NK-92 treated with Interleukin-12 subunit alpha and Interleukin-12 subunit beta, amount 100 ng/mL, for 24 hours (cell line): Measurements from ENCODE around the gene NCAPH2.

Experiments
- DNase-seq: peaks from one replicate; lab custom pipeline; 2025; lab: John Stamatoyannopoulos, UW

Gene NCAPH2

DNA sequence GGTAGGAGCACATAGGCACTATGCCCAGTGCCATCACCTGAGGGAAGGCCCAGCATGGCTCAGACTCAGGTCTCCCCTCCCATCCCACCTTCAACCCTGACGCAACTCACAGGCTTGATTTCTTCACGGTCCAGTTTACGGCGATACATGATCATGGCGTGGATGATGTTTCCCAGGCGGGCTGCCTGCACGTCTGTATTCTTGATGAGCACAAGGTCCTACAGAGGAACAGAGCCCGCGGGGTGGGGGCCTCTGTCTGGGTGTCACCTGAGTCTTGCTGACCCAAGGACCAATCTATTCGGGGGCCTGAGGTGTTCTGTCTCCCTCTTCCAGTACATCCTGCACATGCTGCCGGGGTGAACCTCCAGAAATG lies 66.3 kb downstream of the NCAPH2 start:
- DNase-seq = no peak
